H1 (cell line): ENCODE measurements around the gene ANKRD36. TPM values are rescaled to one million over a fixed set of nuclear protein-coding genes. Genes with fewer than 3 reads are reported as not detected.
A peak's percentile ranks its signal among the peaks of the same experiment; 100 is the strongest.
"Not testable (repeated sequence)": the region's sequence is repeated elsewhere in the genome, so short reads cannot be mapped to it uniquely, and the experiment has no call there.

Experiments
- CTCF ChIA-PET: fragments of 300-600 bp; sonication (Branson Sonifier 250); formaldehyde crosslinking; loops from one replicate; lab custom pipeline; 2021; ENCODE audit not compliant: partially characterized antibody; lab: Charles Lee
- POLR2A ChIA-PET: fragments of 300-600 bp; sonication (Branson Sonifier 250); formaldehyde crosslinking; loops from one replicate; lab custom pipeline; 2021; ENCODE audit warnings: inconsistent platforms; ENCODE audit not compliant: partially characterized antibody; lab: Charles Lee
- DNase-seq, 2 experiments: peaks; one replicate each; pipeline versions ENCODE4 v3.0.0 to v3.0.0-alpha.2; 2010 to 2022; ENCODE audit warnings: low spot score in 2 of 2, low read depth in 1 of 2, mixed read lengths in 1 of 2
- FAIRE-seq: peaks from 2 replicates; lab custom pipeline; 2011; peaks lifted over from hg19 to GRCh38; lab: Jason Lieb, UNC
- H2AFZ ChIP-seq: 2 replicates; pipeline ENCODE4 v1.8.1; 2012; ENCODE audit warnings: low read length, inconsistent platforms
- H2AK5ac ChIP-seq: 2 replicates; pipeline ENCODE4 v1.6.1; 2013; ENCODE audit warnings: low read depth, low read length
- H2BK120ac ChIP-seq: replicated peaks from 2 replicates; pipeline ENCODE3; 2013; ENCODE audit warnings: low read depth, low read length, inconsistent platforms
- H2BK12ac ChIP-seq: 2 replicates; pipeline ENCODE4 v1.6.1; 2013; ENCODE audit warnings: low read depth, low read length
- H2BK15ac ChIP-seq: 2 replicates; pipeline ENCODE4 v1.6.1; 2013; ENCODE audit warnings: low read length
- H2BK20ac ChIP-seq: 2 replicates; pipeline ENCODE4 v1.6.1; 2013; ENCODE audit warnings: low read length
- H2BK5ac ChIP-seq: 2 replicates; pipeline ENCODE4 v1.6.1; 2013; ENCODE audit warnings: low read depth, low read length
- H3K14ac ChIP-seq: 2 replicates; pipeline ENCODE4 v1.6.1; 2013; ENCODE audit warnings: inconsistent platforms; ENCODE audit not compliant: insufficient read length
- H3K18ac ChIP-seq: 2 replicates; pipeline ENCODE4 v1.6.1; 2013; ENCODE audit warnings: low read length; ENCODE audit errors: extremely low read depth
- H3K23ac ChIP-seq: 2 replicates; pipeline ENCODE4 v1.6.1; 2013; ENCODE audit warnings: inconsistent platforms; ENCODE audit not compliant: insufficient read length
- H3K23me2 ChIP-seq: 2 replicates; pipeline ENCODE4 v1.6.1; 2013; ENCODE audit warnings: low read depth, low read length
- H3K27ac ChIP-seq: 2 replicates; pipeline ENCODE4 v1.6.1; 2011; ENCODE audit warnings: low read depth, low read length, inconsistent platforms
- H3K27me3 ChIP-seq, 4 experiments: replicated peaks in 1 of 4; 1 replicate in 1 of 4; 2 replicates in 3 of 4; pipeline versions ENCODE4 v1.6.1 to v1.8.1; 2011 to 2013; ENCODE audit warnings: low read length in 3 of 4, mild to moderate bottlenecking in 3 of 4, inconsistent platforms in 2 of 4, mixed read lengths in 2 of 4, moderate library complexity in 1 of 4; ENCODE audit not compliant: control insufficient read depth in 3 of 4, insufficient read depth in 3 of 4; ENCODE audit errors: extremely low read depth in 1 of 4
- H3K36me3 ChIP-seq, 4 experiments: 2 replicates each; pipeline versions ENCODE4 v1.6.1 to v1.8.1; 2011 to 2013; ENCODE audit warnings: mild to moderate bottlenecking in 4 of 4, low read length in 3 of 4, moderate library complexity in 2 of 4, control low read depth in 1 of 4, inconsistent platforms in 1 of 4; ENCODE audit not compliant: insufficient read depth in 4 of 4, control insufficient read depth in 2 of 4
- H3K4ac ChIP-seq: replicated peaks from 2 replicates; pipeline ENCODE3; 2013; ENCODE audit warnings: low read length, low read depth, mixed read lengths, inconsistent platforms; ENCODE audit not compliant: insufficient read length
- H3K4me1 ChIP-seq, 4 experiments: replicated peaks in 1 of 4; 1 replicate in 1 of 4; 2 replicates in 3 of 4; pipeline versions ENCODE4 v1.6.1 to v1.8.1; 2011 to 2013; ENCODE audit warnings: low read length in 3 of 4, inconsistent platforms in 2 of 4, mixed read lengths in 1 of 4; ENCODE audit not compliant: insufficient read depth in 4 of 4, control insufficient read depth in 3 of 4
- H3K4me2 ChIP-seq, 2 experiments: 2 replicates each; pipeline versions ENCODE4 v1.6.1 to v1.8.1; 2011 to 2013; ENCODE audit warnings: low read depth in 2 of 2, low read length in 2 of 2, control low read depth in 1 of 2, inconsistent platforms in 1 of 2, mild to moderate bottlenecking in 1 of 2; ENCODE audit not compliant: insufficient read depth in 1 of 2
- H3K4me3 ChIP-seq, 4 experiments: fragments of 200-600, 300-600 bp in 1 of 4; sonication (generic), shearing (Covaris generic), sonication (Bioruptor Twin) in 1 of 4; 2 replicates each; pipeline versions ENCODE4 v1.5.1 to v1.8.1; 2011 to 2016; ENCODE audit warnings: low read length in 4 of 4, low read depth in 3 of 4, control low read depth in 2 of 4, inconsistent platforms in 2 of 4, mild to moderate bottlenecking in 2 of 4, mixed read lengths in 1 of 4, moderate library complexity in 1 of 4; ENCODE audit not compliant: insufficient read depth in 2 of 4; ENCODE audit errors: extremely low read depth in 1 of 4
- H3K56ac ChIP-seq: replicated peaks from 2 replicates; pipeline ENCODE3; 2013; ENCODE audit warnings: low read depth, mild to moderate bottlenecking, mixed read lengths, low read length, inconsistent platforms; ENCODE audit not compliant: insufficient read length
- H3K79me1 ChIP-seq: 2 replicates; pipeline ENCODE4 v1.6.1; 2013; ENCODE audit warnings: low read depth, low read length, control low read depth
- H3K79me2 ChIP-seq, 2 experiments: 2 replicates each; pipeline versions ENCODE4 v1.6.1 to v1.8.1; 2012 to 2013; ENCODE audit warnings: low read length in 2 of 2, mild to moderate bottlenecking in 2 of 2, inconsistent platforms in 1 of 2; ENCODE audit not compliant: insufficient read depth in 2 of 2, control insufficient read depth in 1 of 2
- H3K9ac ChIP-seq, 4 experiments: replicated peaks in 1 of 4; 1 replicate in 1 of 4; 2 replicates in 3 of 4; pipeline versions ENCODE4 v1.6.1 to v1.8.1; 2011 to 2013; ENCODE audit warnings: low read depth in 3 of 4, low read length in 3 of 4, control low read depth in 2 of 4, mild to moderate bottlenecking in 2 of 4, moderate library complexity in 2 of 4, inconsistent platforms in 1 of 4; ENCODE audit errors: extremely low read depth in 1 of 4
- H3K9me3 ChIP-seq, 2 experiments: 2 replicates each; pipeline versions ENCODE4 v1.6.1 to v1.8.1; 2012 to 2013; ENCODE audit warnings: mild to moderate bottlenecking in 2 of 2, moderate library complexity in 2 of 2, control low read depth in 1 of 2, inconsistent platforms in 1 of 2, low read depth in 1 of 2, low read length in 1 of 2, mixed read lengths in 1 of 2; ENCODE audit not compliant: insufficient read depth in 2 of 2
- H4K20me1 ChIP-seq, 2 experiments: replicated peaks in 1 of 2; 2 replicates each; pipeline versions ENCODE3 to v1.8.1; 2011 to 2013; ENCODE audit warnings: inconsistent platforms in 2 of 2, low read length in 2 of 2, mild to moderate bottlenecking in 1 of 2; ENCODE audit not compliant: insufficient read depth in 2 of 2, control insufficient read depth in 1 of 2
- H4K5ac ChIP-seq: 2 replicates; pipeline ENCODE4 v1.6.1; 2013; ENCODE audit warnings: low read length, low read depth, mixed read lengths, inconsistent platforms; ENCODE audit not compliant: insufficient read length
- H4K8ac ChIP-seq: 2 replicates; pipeline ENCODE4 v1.8.0; 2013; ENCODE audit warnings: mild to moderate bottlenecking, moderate library complexity, low read length, inconsistent platforms; ENCODE audit not compliant: insufficient read depth; ENCODE audit errors: extremely low read depth
- H4K91ac ChIP-seq: replicated peaks from 2 replicates; pipeline ENCODE3; 2013; ENCODE audit warnings: low read length, mixed read lengths, inconsistent platforms; ENCODE audit not compliant: insufficient read length
- CREB1 ChIP-seq: IDR thresholded peaks from 2 replicates; pipeline ENCODE4 v1.6.1; 2012; ENCODE audit warnings: inconsistent platforms
- WGBS, 2 experiments: shearing (Covaris generic) in 1 of 2; methylation state at CpG; one replicate each; pipeline versions ENCODE4 v1.1.6 to v1.1.7; 2013 to 2015; ENCODE audit warnings: low lambda C conversion rate in 2 of 2, mixed read lengths in 2 of 2, inconsistent platforms in 1 of 2, low coverage in 1 of 2, missing lambda C conversion rate in 1 of 2; ENCODE audit not compliant: insufficient replicate concordance in 2 of 2, insufficient coverage in 1 of 2, insufficient read length in 1 of 2; ENCODE audit errors: extremely low coverage in 1 of 2, missing lambda C conversion rate in 1 of 2; 5-methylcytosine and 5-hydroxymethylcytosine counted together
- polyA plus RNA-seq, 7 experiments: library from polyadenylated mRNA; depleted of rRNA in 3 of 7; stranded (reverse) in 5 of 7; unstranded in 2 of 7; fragments of >200 nt in 5 of 7; fragments of 200-250 nt in 2 of 7; gene quantifications; 1 replicate in 5 of 7; 2 replicates in 1 of 7; 4 replicates in 1 of 7; pipeline versions ENCODE4 v1.2.1 to v1.2.3, GENCODE V29; 2011 to 2013; ENCODE audit warnings: missing spikeins in 2 of 7, mixed read lengths in 2 of 7
- total RNA-seq: library from RNA; stranded (reverse); fragmentation: NEBNext Ultra II Directional; extraction: Animal tissue kit (Norgen Biotek cat#: 25700); gene quantifications from 2 replicates; pipeline ENCODE4 v1.2.1, GENCODE V29; 2021

The ANKRD36 gene
- total and polyA plus RNA-seq, 2 of the 8 experiments (the other 6 are each of a cell fraction or from before 2014, with no cell fraction given): 2.7 to 12.3 TPM

DNA sequence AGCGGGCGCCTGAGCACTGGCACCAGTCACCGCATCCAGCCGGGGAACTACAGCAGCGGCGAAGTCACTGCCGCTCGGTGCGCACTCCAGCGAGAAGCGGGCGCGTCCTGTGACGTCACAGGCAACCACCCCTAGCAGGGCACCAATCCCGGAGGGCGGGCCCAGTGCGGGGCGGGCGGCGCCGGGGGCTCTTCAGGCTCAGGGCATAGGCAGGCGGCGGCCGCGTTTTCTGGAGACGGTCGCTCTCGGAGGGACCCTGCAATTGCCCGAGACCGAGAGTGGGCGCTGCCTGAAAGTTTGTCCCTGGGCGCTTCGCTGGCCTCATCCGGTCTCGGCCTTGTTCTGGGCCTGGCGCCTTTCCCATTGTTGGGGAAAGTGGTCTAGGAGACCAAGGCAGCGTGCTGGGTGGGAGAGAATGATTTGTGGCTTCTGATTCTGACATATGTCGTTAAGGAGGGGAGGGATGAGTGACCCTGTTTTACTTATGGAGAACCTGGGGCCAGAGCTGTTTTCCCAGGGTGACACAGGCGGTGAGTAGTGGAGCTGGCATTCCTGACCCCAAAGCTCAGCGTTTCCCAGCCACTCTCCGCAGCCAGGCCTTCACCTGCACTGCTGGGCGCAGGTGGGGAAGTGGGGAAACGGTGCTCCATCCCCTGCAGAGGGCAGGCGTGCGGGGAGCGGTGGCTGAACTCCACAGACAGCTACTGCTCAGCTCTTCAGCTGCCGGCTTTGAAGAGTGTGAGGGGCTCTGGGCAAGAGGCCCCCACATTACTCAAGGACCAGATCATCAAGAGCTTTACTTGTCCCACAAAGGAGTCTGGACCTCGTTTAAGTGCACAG, 18.0 kb upstream of the ANKRD36 start, which contains the start of gene FAHD2B:
FAHD2B (minus strand) TSS at position 111 of the 840 bp plus-strand sequence. CDS start 3,176 bp downstream, outside the sequence.
- H2AK5ac ChIP-seq, H2AFZ ChIP-seq, H4K91ac ChIP-seq, H3K18ac ChIP-seq, H2BK120ac ChIP-seq, H3K9ac ChIP-seq: not testable (repeated sequence)
- peak; percentile 67 for TF ChIP-seq CREB1
- TF ChIP-seq, all 59 proteins: peak for 1; not testable (repeated sequence) for 58
- H3K56ac ChIP-seq, H3K23me2 ChIP-seq, H4K20me1 ChIP-seq, H4K5ac ChIP-seq, H3K4me1 ChIP-seq, H3K23ac ChIP-seq, H3K4ac ChIP-seq, H2BK20ac ChIP-seq, H2BK5ac ChIP-seq, POLR2A ChIA-PET, H2BK12ac ChIP-seq, H3K9me3 ChIP-seq, H3K27me3 ChIP-seq, H4K8ac ChIP-seq, H3K79me2 ChIP-seq, H3K14ac ChIP-seq, H2BK15ac ChIP-seq, H3K27ac ChIP-seq, FAIRE-seq, H3K79me1 ChIP-seq, H3K36me3 ChIP-seq: not testable (repeated sequence)
- CTCF ChIA-PET: interaction anchor here (0.9 to 1.2 kb wide), 4 partner anchors 9 to 134 kb away, joined by 3 to 5 read pairs (median 4); partner anchors contain the start of gene ANKRD36
- Histone ChIP-seq H3K4me3 (peak within 1 kb of the TSS; percentile 24 to 56 (median 35); a peak in 6 of 8 replicates), H3K4me2 (peak within 1 kb of the TSS; percentile 72 to 87)
- 7% methylated on average over 11 of the region's 48 CpGs; no CpG with 5 or more reads in 1 of the 2 experiments for WGBS, 2 experiments
- peak in 1 of 2 experiments; percentile 81 for DNase-seq
